NT2/D1 (cell line): ENCODE results near the gene TSPAN2.

Experiments
- YY1 ChIP-seq: IDR thresholded peaks from 2 replicates; pipeline ENCODE4 v1.6.1; 2011; ENCODE audit not compliant: insufficient read length, insufficient read depth
- ZNF274 ChIP-seq: IDR thresholded peaks from 2 replicates; pipeline ENCODE4 v1.6.1; 2011; ENCODE audit warnings: mild to moderate bottlenecking, low read depth, low read length

DNA sequence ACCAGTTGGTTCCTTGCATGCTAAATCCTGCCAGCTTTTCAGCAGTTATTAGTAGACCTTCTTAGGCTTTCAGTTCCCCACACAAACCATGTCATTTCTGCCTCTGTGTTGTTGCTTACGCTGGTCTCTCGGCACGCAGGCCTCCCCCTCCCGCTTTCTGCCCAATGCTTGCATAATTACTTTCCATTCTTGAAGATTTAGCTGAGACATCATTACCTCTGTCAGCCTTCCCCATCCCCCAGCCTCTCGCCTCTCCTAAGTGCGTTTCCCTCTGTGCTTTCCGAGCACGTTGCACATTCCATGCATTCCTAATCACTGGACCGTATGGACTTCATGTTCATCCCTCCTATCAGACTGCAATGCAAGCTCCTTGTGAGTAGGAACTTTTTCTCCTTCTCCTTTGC lies 32.9 kb downstream of the TSPAN2 start:
- TF ChIP-seq YY1 (no peak), ZNF274 (no peak)
